Measurements from ENCODE around the gene RNF186. TPM values are rescaled to one million over a fixed set of nuclear protein-coding genes. Genes with fewer than 3 reads are reported as not detected.
"Not testable (repeated sequence)": the region's sequence is repeated elsewhere in the genome, so short reads cannot be mapped to it uniquely, and the experiment has no call there.

Gene RNF186
- polyA plus RNA-seq, 3 donors: 0.45 to 76.3 TPM; not detected in 1

- no peak overlapping the region for H3K27ac ChIP-seq (ENCODE audit: low read depth, low read length)
- WGBS, 3 donors: 74 to 81% (median 77%) methylated on average over 3 of the region's 3 CpGs
Measured at GRCh38 chr1:19831441-19831840, 16.4 kb upstream of the RNF186 start.

- H3K27ac ChIP-seq (ENCODE audit: low read depth, low read length): no peak overlapping the region
- 74 to 83% (median 79%) methylated on average over 3 of the region's 3 CpGs for WGBS, 3 donors
Measured at GRCh38 chr1:19828546-19828945, 13.5 kb upstream of the RNF186 start.

DNA sequence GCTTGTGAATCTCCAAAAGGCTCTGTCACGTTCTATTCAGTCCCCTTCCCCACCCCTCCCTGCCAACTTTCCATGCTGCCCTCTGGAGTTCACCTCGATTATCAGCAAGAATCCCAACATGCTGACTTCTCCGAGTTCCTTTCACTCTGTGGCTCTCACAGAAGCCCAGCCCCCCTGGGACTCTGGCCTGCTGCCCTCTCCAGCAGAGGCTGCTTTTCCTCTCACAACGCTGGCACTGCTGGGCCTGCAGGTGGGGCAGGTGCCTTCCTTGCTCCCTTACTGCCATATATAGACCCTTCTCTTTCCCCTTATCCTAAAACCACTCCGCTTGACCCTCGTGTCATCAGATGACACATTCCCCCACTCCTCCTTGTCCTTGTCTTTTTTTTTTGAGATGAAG is 10.2 kb upstream of the RNF186 start:
- no peak overlapping the region for H3K27ac ChIP-seq (ENCODE audit: low read depth, low read length)
- 24 to 35% (median 32%) methylated on average over 6 of the region's 6 CpGs for WGBS, 3 donors

DNA sequence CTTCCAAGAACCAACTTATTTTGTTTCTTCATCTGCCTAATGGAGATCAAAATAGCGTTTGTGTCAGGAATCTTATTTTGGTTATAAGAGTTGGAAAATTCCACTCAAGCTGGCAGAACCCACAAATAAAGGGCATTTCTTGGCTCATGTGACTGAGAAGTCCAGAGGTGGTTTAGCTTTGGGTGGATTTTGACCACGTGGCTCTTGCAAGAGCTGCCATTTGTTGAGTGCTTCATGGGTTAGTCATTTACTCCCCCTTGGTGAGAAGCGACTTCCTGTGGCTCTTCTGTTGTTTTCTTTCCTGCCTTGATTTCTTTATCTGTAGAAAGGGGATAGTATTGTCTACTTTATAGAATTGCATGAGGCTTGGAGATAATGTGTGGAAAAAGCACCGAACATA is 9.5 kb upstream of the RNF186 start:
- 66 to 76% (median 75%) methylated on average over 4 of the region's 4 CpGs for WGBS, 3 donors
- no peak overlapping the region for H3K27ac ChIP-seq (ENCODE audit: low read depth, low read length)

DNA sequence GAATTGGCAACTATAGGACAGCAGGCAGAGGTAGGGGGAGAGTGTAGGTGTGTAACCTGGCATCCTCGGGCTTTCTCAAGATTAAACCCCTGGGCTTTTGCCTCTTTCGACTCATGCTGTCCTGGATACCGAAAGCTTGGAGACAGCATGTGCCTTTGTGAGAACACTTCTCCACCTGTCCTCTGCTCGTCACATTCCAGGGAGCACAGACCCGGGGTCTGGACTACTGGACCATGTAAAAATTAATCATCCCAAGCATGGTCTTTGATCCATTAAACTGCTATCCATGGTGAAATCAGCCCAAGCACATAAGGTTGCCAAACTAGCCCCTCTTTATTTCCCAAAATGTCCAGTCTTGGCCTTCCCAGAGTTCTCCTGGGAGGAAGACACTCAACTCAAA is 9.0 kb upstream of the RNF186 start:
- 81 to 88% (median 85%) methylated on average over 5 of the region's 5 CpGs for WGBS, 3 donors
- no peak overlapping the region for H3K27ac ChIP-seq (ENCODE audit: low read depth, low read length)

GRCh38 chr1:19819701-19820100 is 4.6 kb upstream of the RNF186 start:
- no peak overlapping the region for H3K27ac ChIP-seq (ENCODE audit: low read depth, low read length)
- 70 to 80% (median 74%) methylated on average over 5 of the region's 5 CpGs for WGBS, 3 donors

GRCh38 chr1:19818324-19818723 is 3.2 kb upstream of the RNF186 start:
- no peak overlapping the region for H3K27ac ChIP-seq (ENCODE audit: low read depth, low read length)
- 77 to 90% (median 78%) methylated on average over 3 of the region's 3 CpGs for WGBS, 3 donors

GRCh38 chr1:19817160-19817559 is 2.1 kb upstream of the RNF186 start:
- WGBS, 3 donors: 75 to 81% (median 79%) methylated on average over 5 of the region's 5 CpGs

GRCh38 chr1:19816737-19817086 is 1.6 kb upstream of the RNF186 start:
- H3K27ac ChIP-seq (ENCODE audit: low read depth, low read length): not testable (repeated sequence)
- 38 to 64% (median 48%) methylated on average over 1 of the region's 1 CpG for WGBS, 3 donors

More at GRCh38 chr1:19817160-19817559, 2.1 kb upstream of the RNF186 start:
- H3K27ac ChIP-seq (ENCODE audit: low read depth, low read length): no peak overlapping the region

DNA sequence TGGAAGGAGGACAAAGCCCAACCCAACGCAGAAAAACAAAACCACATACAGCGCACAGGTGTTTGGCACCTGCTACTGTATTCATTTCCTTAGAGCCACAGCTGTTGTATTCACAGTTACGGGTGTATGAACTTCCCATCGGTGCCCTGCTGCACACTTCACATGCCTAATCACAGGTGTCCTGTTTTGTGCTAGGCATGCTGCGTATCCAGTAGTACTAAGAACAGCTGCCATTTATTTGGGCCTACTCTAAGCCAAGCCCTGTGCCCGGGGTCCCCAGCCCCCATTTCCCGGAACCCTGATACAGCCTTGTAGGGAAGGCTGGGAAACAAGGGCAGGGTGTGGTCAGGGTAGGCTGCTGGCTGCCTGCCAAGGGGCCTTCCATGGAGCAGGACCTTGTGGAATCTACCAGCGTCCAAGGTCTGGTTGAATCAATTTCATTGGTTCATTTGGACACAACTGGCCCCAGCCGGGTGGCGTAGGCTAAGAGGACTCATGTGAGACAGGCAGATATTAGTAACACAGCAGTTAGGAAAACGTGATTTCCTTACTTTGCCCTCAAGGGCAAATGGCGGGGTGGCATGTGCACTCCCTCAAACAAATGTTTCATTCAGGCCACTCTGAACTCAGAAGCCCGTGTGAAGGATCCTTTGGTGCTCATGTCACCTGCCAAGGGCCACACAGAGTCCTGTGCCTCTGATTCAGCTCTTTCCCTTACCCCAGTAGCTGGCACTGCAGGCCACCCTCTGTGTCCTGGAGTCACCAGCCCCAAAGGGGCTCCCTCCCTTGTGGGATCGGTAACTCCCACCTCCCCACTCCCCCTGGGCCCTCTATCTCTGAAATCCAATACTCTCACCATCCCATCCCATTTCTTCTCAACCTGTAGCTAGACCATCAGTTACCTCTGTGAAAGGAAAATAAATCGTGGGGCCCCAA is 986 bp upstream of the RNF186 start:
- no peak overlapping the region for H3K27ac ChIP-seq (ENCODE audit: low read depth, low read length)
- WGBS, 3 donors: 31 to 79% (median 66%) methylated on average over 15 of the region's 15 CpGs

GRCh38 chr1:19814244-19814661 is 830 bp downstream of the RNF186 start:
- H3K27ac ChIP-seq (ENCODE audit: low read depth, low read length): no peak overlapping the region
- WGBS, 3 donors: 36 to 89% (median 82%) methylated on average over 15 of the region's 15 CpGs

GRCh38 chr1:19813643-19813960 is 1.5 kb downstream of the RNF186 start:
- H3K27ac ChIP-seq (ENCODE audit: low read depth, low read length): no peak overlapping the region
- WGBS, 3 donors: 43 to 91% (median 86%) methylated on average over 4 of the region's 4 CpGs

DNA sequence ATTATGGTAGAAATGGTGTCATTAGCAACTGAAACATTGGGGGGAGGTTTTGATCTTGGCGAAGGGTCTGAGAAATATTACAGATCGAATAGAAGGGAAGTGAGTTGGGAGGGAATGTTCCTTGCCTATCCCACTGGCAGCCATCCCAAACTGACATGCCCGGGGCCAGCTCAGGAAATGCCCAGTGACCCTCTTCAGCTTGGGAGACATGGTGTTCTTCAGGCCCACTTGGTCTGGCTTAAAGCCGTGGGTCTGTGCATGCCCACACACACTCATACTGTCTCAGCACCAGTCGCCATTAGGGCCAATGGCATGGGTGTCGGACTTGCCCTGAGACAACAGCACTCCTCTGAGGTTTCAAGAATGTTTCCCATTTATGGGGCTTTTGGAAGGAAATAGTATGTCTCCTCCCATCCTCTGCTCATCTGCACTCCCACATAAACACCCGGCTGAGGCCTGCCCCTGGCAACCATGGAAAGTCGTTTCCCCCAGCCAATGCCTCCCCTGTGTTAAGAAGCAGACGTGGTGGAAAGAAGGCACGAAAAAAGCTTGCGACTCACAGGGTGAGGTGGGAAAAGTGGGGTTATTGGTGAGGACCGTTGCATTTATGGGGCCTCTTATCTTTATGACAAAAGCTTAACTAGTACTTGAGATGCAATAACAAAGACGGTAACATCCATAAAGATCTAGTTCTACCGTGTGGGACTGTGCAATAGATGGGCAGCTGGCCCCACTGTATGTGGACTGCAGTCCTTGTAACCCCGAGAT is 2.0 kb downstream of the RNF186 start:
- 32 to 62% (median 60%) methylated on average over 15 of the region's 15 CpGs for WGBS, 3 donors
- H3K27ac ChIP-seq (ENCODE audit: low read depth, low read length): no peak overlapping the region

DNA sequence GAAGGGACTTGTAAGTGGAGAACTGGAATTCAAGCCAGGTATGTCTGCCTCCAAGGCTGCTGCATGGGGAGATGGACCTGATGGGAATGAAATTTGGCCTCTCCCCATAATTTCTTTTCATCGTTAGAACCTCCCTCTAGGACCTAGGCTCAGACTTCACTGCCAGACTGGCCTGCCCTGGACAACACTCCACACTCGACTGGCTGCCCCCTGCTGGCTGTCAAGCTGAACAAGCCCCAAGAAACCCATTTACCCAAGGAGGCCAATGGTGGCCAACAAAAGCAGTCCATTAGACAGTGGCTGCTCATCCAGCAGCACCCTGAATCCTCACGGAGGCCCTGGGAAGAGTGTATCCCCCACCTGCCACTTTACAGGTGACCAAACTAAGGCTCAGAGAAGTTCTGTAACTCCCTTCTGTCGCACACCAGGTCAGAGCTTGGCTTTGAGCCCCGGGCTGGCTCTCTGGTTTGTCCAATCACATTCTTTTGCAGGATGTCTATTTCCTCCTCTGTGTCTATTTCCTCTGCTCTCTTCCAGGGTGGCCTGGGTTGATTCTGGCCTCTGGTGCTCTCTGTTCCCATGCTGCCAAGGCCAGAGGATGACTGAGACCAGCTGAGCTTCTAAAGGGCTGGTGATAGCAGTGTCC is 3.8 kb downstream of the RNF186 start:
- H3K27ac ChIP-seq (ENCODE audit: low read depth, low read length): no peak overlapping the region
- 54 to 59% (median 58%) methylated on average over 5 of the region's 5 CpGs for WGBS, 3 donors

- H3K27ac ChIP-seq (ENCODE audit: low read depth, low read length): no peak overlapping the region
- WGBS, 3 donors: 63 to 84% (median 75%) methylated on average over 13 of the region's 13 CpGs
Measured at GRCh38 chr1:19809044-19809750, 5.9 kb downstream of the RNF186 start.

- H3K27ac ChIP-seq (ENCODE audit: low read depth, low read length): no peak overlapping the region
- WGBS, 3 donors: 84 to 91% (median 89%) methylated on average over 7 of the region's 7 CpGs
Measured at GRCh38 chr1:19808351-19808750, 6.7 kb downstream of the RNF186 start.

GRCh38 chr1:19804831-19805251 is 10.2 kb downstream of the RNF186 start:
- H3K27ac ChIP-seq (ENCODE audit: low read depth, low read length): no peak overlapping the region
- WGBS, 3 donors: 69 to 75% (median 73%) methylated on average over 6 of the region's 6 CpGs

DNA sequence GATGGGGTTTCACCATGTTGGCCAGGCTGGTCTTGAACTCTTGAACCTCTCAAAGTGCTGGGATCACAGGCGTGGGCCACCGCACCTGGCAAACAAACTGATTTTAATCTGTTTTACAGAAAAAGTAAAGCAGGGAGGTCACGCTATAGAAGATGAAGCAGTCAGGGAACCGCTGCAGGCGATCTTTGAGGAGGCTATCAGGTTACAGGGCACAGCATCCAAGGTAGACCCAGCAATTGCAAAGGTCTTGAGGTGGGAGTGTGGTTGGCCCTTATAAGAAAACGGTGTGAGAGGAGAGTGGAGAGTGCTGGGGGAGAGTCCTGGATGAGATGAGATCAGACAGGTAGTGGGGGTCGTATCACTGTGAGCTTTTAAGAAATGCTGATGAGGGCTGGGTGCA is 12.8 kb downstream of the RNF186 start:
- no peak overlapping the region for H3K27ac ChIP-seq (ENCODE audit: low read depth, low read length)
- 63 to 80% (median 68%) methylated on average over 7 of the region's 7 CpGs for WGBS, 3 donors
